Duodenal mucosa (tissue), 2 donors: ENCODE measurements around the gene CDT1.

Source experiments
- H3K27ac ChIP-seq: one replicate; pipeline ENCODE4 v1.7.0; 2013; ENCODE audit warnings: low read depth, low read length
- H3K27me3 ChIP-seq, 2 donors: one replicate each; pipeline ENCODE4 v1.7.0; 2013; ENCODE audit warnings: low read length in 2 of 2, control low read depth in 1 of 2; ENCODE audit not compliant: insufficient read depth in 2 of 2, control insufficient read depth in 1 of 2
- H3K36me3 ChIP-seq, 2 donors: one replicate each; pipeline ENCODE4 v1.7.0; 2013; ENCODE audit warnings: low read length in 2 of 2, control low read depth in 1 of 2; ENCODE audit not compliant: insufficient read depth in 2 of 2, control insufficient read depth in 1 of 2
- H3K4me1 ChIP-seq, 2 donors: one replicate each; pipeline ENCODE4 v1.7.0; 2013; ENCODE audit warnings: low read length in 2 of 2, control low read depth in 1 of 2; ENCODE audit not compliant: insufficient read depth in 2 of 2, control insufficient read depth in 1 of 2
- H3K4me3 ChIP-seq, 2 donors: one replicate each; pipeline ENCODE4 v1.7.0; 2013; ENCODE audit warnings: low read length in 2 of 2, low read depth in 1 of 2
- H3K9ac ChIP-seq, 2 donors: one replicate each; pipeline ENCODE4 v1.7.0; 2013; ENCODE audit warnings: low read length in 2 of 2, low read depth in 1 of 2
- H3K9me3 ChIP-seq, 2 donors: one replicate each; pipeline ENCODE4 v1.7.0; 2013; ENCODE audit warnings: low read length in 2 of 2, control low read depth in 1 of 2; ENCODE audit not compliant: control insufficient read depth in 1 of 2

CDT1 gene

GRCh38 chr16:88827727-88828126 is 24.1 kb downstream of the CDT1 start:
- H3K9ac ChIP-seq = no peak overlapping the region
- H3K27me3 ChIP-seq = no peaks in the 10 kb centered on the region
- H3K4me3 ChIP-seq = no peak overlapping the region
- H3K27ac ChIP-seq = no peak overlapping the region
- peaks cover 0 to 11% of the 10 kb centered on the region in 2 donors for H3K36me3 ChIP-seq
- H3K4me1 ChIP-seq = no peaks in the 10 kb centered on the region
- H3K9me3 ChIP-seq = no peaks in the 10 kb centered on the region

- H3K4me1 ChIP-seq = no peaks in the 10 kb centered on the region
Measured at GRCh38 chr16:88828711-88829110, 25.1 kb downstream of the CDT1 start.

GRCh38 chr16:88830258-88830657 is 26.7 kb downstream of the CDT1 start:
- Histone ChIP-seq H3K27ac (no peak overlapping the region), H3K4me3 (no peak overlapping the region), H3K36me3 (peaks cover 0 to 13% of the 10 kb centered on the region in 2 donors), H3K27me3 (no peaks in the 10 kb centered on the region), H3K9ac (no peak overlapping the region), H3K4me1 (no peaks in the 10 kb centered on the region), H3K9me3 (no peaks in the 10 kb centered on the region)

More at GRCh38 chr16:88828711-88829110, 25.1 kb downstream of the CDT1 start:
- no peak overlapping the region for H3K27ac ChIP-seq
- no peaks in the 10 kb centered on the region for H3K27me3 ChIP-seq
- no peaks in the 10 kb centered on the region for H3K9me3 ChIP-seq
- H3K4me3 ChIP-seq = no peak overlapping the region
- no peak overlapping the region for H3K9ac ChIP-seq
- H3K36me3 ChIP-seq = peaks cover 0 to 8% of the 10 kb centered on the region in 2 donors

- Histone ChIP-seq H3K9me3 (no peaks in the 10 kb centered on the region), H3K4me1 (no peaks in the 10 kb centered on the region), H3K36me3 (peaks cover 0 to 18% of the 10 kb centered on the region in 2 donors), H3K4me3 (no peak overlapping the region), H3K27ac (no peak overlapping the region), H3K27me3 (no peaks in the 10 kb centered on the region), H3K9ac (no peak overlapping the region)
Measured at GRCh38 chr16:88830783-88831182, 27.2 kb downstream of the CDT1 start.

- peaks cover 0 to 18% of the 10 kb centered on the region in 2 donors for H3K36me3 ChIP-seq
- no peak overlapping the region for H3K27ac ChIP-seq
- no peak overlapping the region for H3K9ac ChIP-seq
- H3K9me3 ChIP-seq = no peaks in the 10 kb centered on the region
- H3K4me1 ChIP-seq = no peaks in the 10 kb centered on the region
- H3K27me3 ChIP-seq = no peaks in the 10 kb centered on the region
- H3K4me3 ChIP-seq = no peak overlapping the region
Measured at GRCh38 chr16:88831838-88832237, 28.2 kb downstream of the CDT1 start.

- Histone ChIP-seq H3K4me3 (no peak overlapping the region), H3K36me3 (peaks cover 0 to 14% of the 10 kb centered on the region in 2 donors), H3K27ac (no peak overlapping the region), H3K27me3 (no peaks in the 10 kb centered on the region), H3K9me3 (no peaks in the 10 kb centered on the region), H3K4me1 (no peaks in the 10 kb centered on the region), H3K9ac (no peak overlapping the region)
Measured at GRCh38 chr16:88833086-88833485, 29.5 kb downstream of the CDT1 start.

- Histone ChIP-seq H3K4me1 (no peaks in the 10 kb centered on the region), H3K9ac (no peak overlapping the region), H3K27me3 (no peaks in the 10 kb centered on the region), H3K27ac (no peak overlapping the region), H3K36me3 (peaks cover 0 to 24% of the 10 kb centered on the region in 2 donors), H3K4me3 (peak overlapping the region in 1 of 2 donors; percentile 13), H3K9me3 (no peaks in the 10 kb centered on the region)
Measured at GRCh38 chr16:88834670-88835069, 31.1 kb downstream of the CDT1 start.

GRCh38 chr16:88835383-88835782 is 31.8 kb downstream of the CDT1 start:
- H3K36me3 ChIP-seq = peaks cover 0 to 31% of the 10 kb centered on the region in 2 donors
- no peak overlapping the region for H3K9ac ChIP-seq
- no peaks in the 10 kb centered on the region for H3K27me3 ChIP-seq
- no peak overlapping the region for H3K27ac ChIP-seq
- no peaks in the 10 kb centered on the region for H3K9me3 ChIP-seq
- H3K4me3 ChIP-seq = peak overlapping the region in 1 of 2 donors; percentile 13
- H3K4me1 ChIP-seq = no peaks in the 10 kb centered on the region

- no peak overlapping the region for H3K9ac ChIP-seq
- H3K27ac ChIP-seq = no peak overlapping the region
- H3K4me1 ChIP-seq = no peaks in the 10 kb centered on the region
- peaks cover 0 to 35% of the 10 kb centered on the region in 2 donors for H3K36me3 ChIP-seq
- H3K27me3 ChIP-seq = no peaks in the 10 kb centered on the region
- H3K4me3 ChIP-seq = no peak overlapping the region
- no peaks in the 10 kb centered on the region for H3K9me3 ChIP-seq
Measured at GRCh38 chr16:88835818-88836217, 32.2 kb downstream of the CDT1 start.

GRCh38 chr16:88836791-88837190 is 33.2 kb downstream of the CDT1 start:
- Histone ChIP-seq H3K4me3 (no peak overlapping the region), H3K4me1 (no peaks in the 10 kb centered on the region), H3K9ac (no peak overlapping the region), H3K36me3 (peaks cover 0 to 36% of the 10 kb centered on the region in 2 donors), H3K27me3 (no peaks in the 10 kb centered on the region), H3K27ac (no peak overlapping the region), H3K9me3 (no peaks in the 10 kb centered on the region)

- H3K27ac ChIP-seq = no peak overlapping the region
- H3K36me3 ChIP-seq = peaks cover 0 to 38% of the 10 kb centered on the region in 2 donors
Measured at GRCh38 chr16:88837806-88838205, 34.2 kb downstream of the CDT1 start.

More at GRCh38 chr16:88837806-88838205, 34.2 kb downstream of the CDT1 start:
- H3K4me3 ChIP-seq = no peak overlapping the region
- H3K9me3 ChIP-seq = no peaks in the 10 kb centered on the region
- no peaks in the 10 kb centered on the region for H3K4me1 ChIP-seq
- no peak overlapping the region for H3K9ac ChIP-seq
- no peaks in the 10 kb centered on the region for H3K27me3 ChIP-seq
